ENCODE measurements around the gene PPIG.
"Not testable (repeated sequence)": the region's sequence is repeated elsewhere in the genome, so short reads cannot be mapped to it uniquely, and the experiment has no call there.

Gene PPIG

GRCh38 chr2:169598982-169599381 is 14.8 kb downstream of the PPIG start:
- no peak overlapping the region for H3K27ac ChIP-seq
- TF ChIP-seq CTCF (IDR thresholded peaks at IDR 0.05) = no peak
- no peak overlapping the region for H3K4me3 ChIP-seq
- no peak for DNase-seq (ENCODE audit: low spot score)

- Histone ChIP-seq H3K27ac (no peak overlapping the region), H3K4me3 (no peak overlapping the region)
- no peak for TF ChIP-seq CTCF (IDR thresholded peaks at IDR 0.05)
- no peak for DNase-seq (ENCODE audit: low spot score)
Measured at GRCh38 chr2:169599568-169599967, 15.4 kb downstream of the PPIG start.

- DNase-seq (ENCODE audit: low spot score) = no peak
- Histone ChIP-seq H3K4me3 (no peak overlapping the region), H3K27ac (no peak overlapping the region)
- TF ChIP-seq CTCF (IDR thresholded peaks at IDR 0.05) = no peak
Measured at GRCh38 chr2:169609264-169609663, 25.1 kb downstream of the PPIG start.

- no peak for DNase-seq (ENCODE audit: low spot score)
- H3K4me3 ChIP-seq = no peak overlapping the region
- TF ChIP-seq CTCF (IDR thresholded peaks at IDR 0.05) = no peak
- no peak overlapping the region for H3K27ac ChIP-seq
Measured at GRCh38 chr2:169613876-169614275, 29.7 kb downstream of the PPIG start.

- H3K27ac ChIP-seq; DNase-seq (ENCODE audit: low spot score); H3K4me3 ChIP-seq: not testable (repeated sequence)
Measured at GRCh38 chr2:169615982-169616381, 31.8 kb downstream of the PPIG start.

GRCh38 chr2:169619946-169620345 is 35.8 kb downstream of the PPIG start:
- no peak for DNase-seq (ENCODE audit: low spot score)
- H3K4me3 ChIP-seq = no peak overlapping the region
- H3K27ac ChIP-seq = no peak overlapping the region
- no peak for TF ChIP-seq CTCF (IDR thresholded peaks at IDR 0.05)

GRCh38 chr2:169620509-169620908 is 36.4 kb downstream of the PPIG start:
- TF ChIP-seq CTCF (IDR thresholded peaks at IDR 0.05) = no peak
- no peak for DNase-seq (ENCODE audit: low spot score)
- no peak overlapping the region for H3K27ac ChIP-seq
- H3K4me3 ChIP-seq = no peak overlapping the region

GRCh38 chr2:169623235-169623634 is 39.1 kb downstream of the PPIG start:
- no peak overlapping the region for H3K4me3 ChIP-seq
- DNase-seq (ENCODE audit: low spot score) = no peak
- no peak for TF ChIP-seq CTCF (IDR thresholded peaks at IDR 0.05)
- H3K27ac ChIP-seq = no peak overlapping the region

All from coronary artery (tissue), 2 donors.